ENCODE results near the gene MYOM1.

- no peak for TF ChIP-seq CTCF (IDR thresholded peaks at IDR 0.05; ENCODE audit: low read depth, low read length, poor library complexity, severe bottlenecking)
- TF ChIP-seq EZH2phosphoT487 (IDR thresholded peaks at IDR 0.05; ENCODE audit: borderline replicate concordance, low read length), result no peak
Measured at GRCh38 chr18:3256693-3257626, 37.2 kb upstream of the MYOM1 start.

All from DOHH2 (cell line).